Upper lobe of left lung (tissue), 6 donors: Measurements from ENCODE around the gene PAK1IP1. TPM values are rescaled to one million over a fixed set of nuclear protein-coding genes. Genes with fewer than 3 reads are reported as not detected.
"Not testable (repeated sequence)": the region's sequence is repeated elsewhere in the genome, so short reads cannot be mapped to it uniquely, and the experiment has no call there.

Experiments used
- ATAC-seq, 2 donors: fragments of 200-7000 bp; cut with Tn5 transposase; one replicate each; pipeline ENCODE4 v1.9.1; 2022; ENCODE audit warnings: mild to moderate bottlenecking in 2 of 2, moderate library complexity in 2 of 2; ENCODE audit not compliant: low FRiP score in 2 of 2
- DNase-seq, 2 donors: peaks; one replicate each; pipeline ENCODE4 v3.0.0-alpha.2; 2019 to 2020
- H3K27ac ChIP-seq, 4 donors: fragments of 200-600 bp; sonication (generic); one replicate each; pipeline ENCODE4 v1.5.1; 2016 to 2019
- H3K27me3 ChIP-seq, 4 donors: fragments of 200-600 bp; sonication (generic); one replicate each; pipeline ENCODE4 v1.5.1; 2017 to 2019
- H3K36me3 ChIP-seq, 4 donors: fragments of 200-600 bp; sonication (generic); one replicate each; pipeline ENCODE4 v1.5.1; 2016 to 2019
- H3K4me1 ChIP-seq, 4 donors: fragments of 200-600 bp; sonication (generic); one replicate each; pipeline ENCODE4 v1.5.1; 2018 to 2019
- H3K4me3 ChIP-seq, 4 donors: fragments of 200-600 bp; sonication (generic); one replicate each; pipeline ENCODE4 v1.5.1; 2017 to 2019; ENCODE audit warnings: mild to moderate bottlenecking in 2 of 4, moderate library complexity in 1 of 4
- H3K9me3 ChIP-seq, 4 donors: fragments of 200-600 bp; sonication (generic); one replicate each; pipeline ENCODE4 v1.5.1; 2018 to 2019
- CTCF ChIP-seq, 6 experiments: fragments of 450-650 bp in 4 of 6; fragments of 200-600 bp in 2 of 6; sonication (generic) in 2 of 6; IDR thresholded peaks; one replicate each; pipeline ENCODE4 v1.5.1; 2016 to 2019; ENCODE audit warnings: antibody characterized with exemption in 6 of 6
- EP300 ChIP-seq, 4 donors: sonication (generic); formaldehyde crosslinking; IDR thresholded peaks; one replicate each; pipeline ENCODE4 v1.5.1; 2017; ENCODE audit warnings: antibody characterized with exemption in 4 of 4, control low read depth in 2 of 4
- POLR2A ChIP-seq, 4 donors: fragments of 450-650 bp; IDR thresholded peaks; one replicate each; pipeline ENCODE4 v1.5.1; 2016 to 2017; ENCODE audit warnings: antibody characterized with exemption in 4 of 4, mild to moderate bottlenecking in 2 of 4
- POLR2AphosphoS5 ChIP-seq, 2 donors: sonication (generic); formaldehyde crosslinking; IDR thresholded peaks; one replicate each; pipeline ENCODE4 v1.5.1; 2017; ENCODE audit warnings: antibody characterized with exemption in 2 of 2
- WGBS, 2 donors: methylation state at CpG; one replicate each; pipeline ENCODE4 v1.1.5; 2017 to 2018; 5-methylcytosine and 5-hydroxymethylcytosine counted together
- total RNA-seq, 6 donors: library from RNA; depleted of rRNA in 4 of 6; stranded (reverse); fragments of >200 nt in 4 of 6; gene quantifications; one replicate each; pipeline versions ENCODE4 v1.1.0 to v1.2.1, GENCODE V29; 2016 to 2021
- donor health status: DM: no; HTN: no; CAD: no; lungs with moderate emphysema.
- donor health status: DM: no; HTN: yes; CAD: no; lungs with severe emphysema.

The PAK1IP1 gene
- total RNA-seq, 6 donors from 2014 or later = 6.0 to 15.8 (median 10.8) TPM

GRCh38 chr6:10662207-10662606, 32.6 kb upstream of the PAK1IP1 start:
- Histone ChIP-seq H3K27ac (no peak overlapping the region), H3K4me3 (no peak overlapping the region), H3K4me1 (no peaks in the 10 kb centered on the region), H3K27me3 (no peaks in the 10 kb centered on the region), H3K9me3 (no peaks in the 10 kb centered on the region), H3K36me3 (no peaks in the 10 kb centered on the region)
- TF ChIP-seq CTCF (IDR thresholded peaks at IDR 0.05) (no peak), POLR2A (IDR thresholded peaks at IDR 0.05) (no peak), POLR2AphosphoS5 (IDR thresholded peaks at IDR 0.05) (no peak), EP300 (IDR thresholded peaks at IDR 0.05) (no peak)
- DNase-seq (no peak), ATAC-seq (no peak)
- 92 to 95% methylated on average over 8 of the region's 8 CpGs for WGBS, 2 donors

DNA sequence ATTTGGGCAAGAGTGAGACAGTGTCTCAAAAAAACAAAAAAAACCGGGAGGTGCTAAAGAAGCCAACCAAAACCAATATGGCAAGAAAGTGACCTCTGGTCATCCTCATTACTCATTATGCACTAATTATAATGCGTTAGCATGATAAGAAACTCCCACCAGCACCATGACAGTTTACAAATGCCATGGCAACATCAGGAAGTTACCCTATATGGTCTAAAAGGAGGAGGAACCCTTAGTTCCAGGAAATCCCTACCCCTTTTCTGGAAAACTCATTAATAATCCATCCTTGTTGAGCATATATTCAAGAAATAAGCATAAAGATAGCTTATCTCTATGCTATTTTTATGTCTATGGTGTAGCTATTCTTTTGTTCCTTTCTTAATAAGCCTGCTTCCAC, 32.0 kb upstream of the PAK1IP1 start:
- H3K9me3 ChIP-seq = no peaks in the 10 kb centered on the region
- no peaks in the 10 kb centered on the region for H3K27me3 ChIP-seq
- H3K27ac ChIP-seq = no peak overlapping the region
- ATAC-seq = no peak
- WGBS, 2 donors = 77 to 84% methylated on average over 2 of the region's 2 CpGs
- no peak for DNase-seq
- no peaks in the 10 kb centered on the region for H3K4me1 ChIP-seq
- TF ChIP-seq POLR2A (IDR thresholded peaks at IDR 0.05) (no peak), EP300 (IDR thresholded peaks at IDR 0.05) (no peak), POLR2AphosphoS5 (IDR thresholded peaks at IDR 0.05) (no peak), CTCF (IDR thresholded peaks at IDR 0.05) (no peak)
- H3K4me3 ChIP-seq = no peak overlapping the region
- no peaks in the 10 kb centered on the region for H3K36me3 ChIP-seq

DNA sequence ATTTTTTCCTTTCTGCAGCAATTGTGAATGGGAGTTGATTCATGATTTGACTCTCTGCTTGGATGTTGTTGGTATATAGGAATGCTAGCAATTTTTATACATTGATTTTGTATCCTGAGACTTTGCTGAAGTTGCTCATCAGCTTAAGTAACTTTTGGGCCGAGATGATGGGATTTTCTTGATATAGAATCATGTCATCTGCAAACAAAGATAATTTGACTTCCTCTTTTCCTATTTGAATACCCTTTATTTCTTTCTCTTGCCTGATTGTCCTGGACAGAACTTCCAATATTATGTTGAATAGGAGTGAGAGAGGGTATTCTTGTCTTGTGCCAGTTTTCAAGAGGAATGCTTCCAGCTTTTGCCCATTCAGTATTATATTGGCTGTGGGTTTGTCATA, 29.2 kb upstream of the PAK1IP1 start:
- not testable (repeated sequence) for H3K27me3 ChIP-seq, H3K4me1 ChIP-seq, DNase-seq, H3K4me3 ChIP-seq, H3K36me3 ChIP-seq, H3K27ac ChIP-seq, H3K9me3 ChIP-seq, ATAC-seq
- WGBS, 2 donors = 61 to 63% methylated on average over 1 of the region's 1 CpG

GRCh38 chr6:10668126-10668917, 26.4 kb upstream of the PAK1IP1 start:
- ATAC-seq (no peak), DNase-seq (no peak)
- H3K27me3 ChIP-seq = no peaks in the 10 kb centered on the region
- no peak overlapping the region for H3K27ac ChIP-seq
- H3K9me3 ChIP-seq = no peaks in the 10 kb centered on the region
- H3K4me1 ChIP-seq = no peaks in the 10 kb centered on the region
- no peak for TF ChIP-seq POLR2AphosphoS5 (IDR thresholded peaks at IDR 0.05)
- TF ChIP-seq CTCF (IDR thresholded peaks at IDR 0.05) = no peak
- no peak for TF ChIP-seq POLR2A (IDR thresholded peaks at IDR 0.05)
- no peak for TF ChIP-seq EP300 (IDR thresholded peaks at IDR 0.05)
- 83% methylated on average over 5 to 6 of the region's 6 CpGs for WGBS, 2 donors
- no peaks in the 10 kb centered on the region for H3K36me3 ChIP-seq
- H3K4me3 ChIP-seq = no peak overlapping the region

GRCh38 chr6:10676403-10676802, 18.4 kb upstream of the PAK1IP1 start:
- no peak for TF ChIP-seq EP300 (IDR thresholded peaks at IDR 0.05)
- TF ChIP-seq POLR2A (IDR thresholded peaks at IDR 0.05) = no peak
- TF ChIP-seq CTCF (IDR thresholded peaks at IDR 0.05) = no peak
- TF ChIP-seq POLR2AphosphoS5 (IDR thresholded peaks at IDR 0.05) = no peak
- ATAC-seq (no peak), DNase-seq (no peak)
- no peaks in the 10 kb centered on the region for H3K4me1 ChIP-seq
- no peak overlapping the region for H3K27ac ChIP-seq
- 97% methylated on average over 7 of the region's 7 CpGs for WGBS, 2 donors
- H3K4me3 ChIP-seq = no peak overlapping the region
- no peaks in the 10 kb centered on the region for H3K9me3 ChIP-seq
- no peaks in the 10 kb centered on the region for H3K36me3 ChIP-seq
- H3K27me3 ChIP-seq = no peaks in the 10 kb centered on the region
